ENCODE results near the gene RAD51B.
"Not testable (repeated sequence)": the region's sequence is repeated elsewhere in the genome, so short reads cannot be mapped to it uniquely, and the experiment has no call there.

The RAD51B gene

DNA sequence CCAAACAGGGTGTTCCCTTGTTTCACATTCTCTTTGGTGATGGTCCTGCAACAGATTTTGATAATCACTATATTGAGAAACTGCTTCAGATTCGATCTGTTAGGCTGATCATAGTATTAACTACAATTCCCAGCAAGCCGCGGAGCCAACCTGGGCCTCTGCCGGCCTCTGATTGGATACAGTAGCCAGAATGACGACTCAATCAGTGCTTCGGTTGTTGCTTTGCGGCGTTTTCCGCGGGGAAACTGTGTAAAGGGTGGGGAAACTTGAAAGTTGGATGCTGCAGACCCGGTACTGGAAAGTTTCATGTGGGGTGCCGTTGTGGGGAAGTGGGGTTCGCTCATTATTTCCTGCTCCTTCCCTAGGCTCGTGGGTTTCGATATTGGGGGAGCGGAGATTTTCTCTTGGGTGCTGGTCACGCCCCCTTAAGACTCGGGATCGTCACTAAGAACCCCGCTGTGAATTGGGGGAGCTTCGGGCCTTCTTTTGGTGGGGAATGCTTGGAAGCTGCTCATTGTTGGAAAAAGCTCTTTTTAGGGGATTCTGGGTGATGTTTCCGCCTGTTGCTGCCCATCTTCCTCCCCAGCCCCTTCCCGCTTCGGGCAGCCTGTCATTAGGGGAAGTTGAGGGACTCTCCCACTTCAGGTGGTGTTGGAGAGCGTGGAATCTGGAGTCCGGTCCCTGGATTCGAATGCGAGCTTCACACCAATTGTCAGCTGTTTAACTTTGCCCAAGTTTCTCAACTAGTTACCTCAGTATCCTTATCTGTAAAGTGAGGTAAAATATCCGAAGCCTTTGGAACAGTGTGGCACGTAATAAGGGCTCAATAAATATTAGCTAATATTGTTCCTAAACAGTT lies at the start of gene RAD51B:
TSS of gene RAD51B (plus strand) at position 217 of the 859 bp plus-strand sequence.
- DNase-seq (ENCODE audit: low read depth), result no peak

DNA sequence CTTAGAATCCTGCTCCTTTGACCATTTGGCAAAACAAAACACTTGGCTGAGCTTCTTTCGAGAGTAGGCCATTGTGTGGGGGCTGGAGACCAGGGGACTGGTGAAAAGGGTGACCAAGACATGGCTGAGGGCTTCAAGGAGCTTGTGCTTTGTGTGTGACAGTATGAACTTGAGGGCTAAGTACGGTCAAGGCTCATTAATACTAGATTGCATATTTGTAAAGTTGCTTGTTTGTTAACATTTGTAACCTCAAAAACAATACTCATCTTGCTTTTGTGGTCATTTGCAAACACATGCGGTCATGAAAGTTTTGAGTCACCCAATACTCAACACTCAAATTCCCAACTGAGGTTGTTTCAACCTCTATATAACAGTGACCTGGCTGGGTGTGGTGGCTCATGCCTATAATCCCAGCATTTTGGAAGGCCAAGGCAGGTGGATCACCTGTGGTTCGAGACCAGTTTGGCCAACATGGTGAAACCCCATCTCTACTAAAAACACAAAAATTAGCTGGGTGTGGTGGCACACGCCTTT lies 45.7 kb upstream of the RAD51B start:
- no peak for DNase-seq (ENCODE audit: low read depth)

DNA sequence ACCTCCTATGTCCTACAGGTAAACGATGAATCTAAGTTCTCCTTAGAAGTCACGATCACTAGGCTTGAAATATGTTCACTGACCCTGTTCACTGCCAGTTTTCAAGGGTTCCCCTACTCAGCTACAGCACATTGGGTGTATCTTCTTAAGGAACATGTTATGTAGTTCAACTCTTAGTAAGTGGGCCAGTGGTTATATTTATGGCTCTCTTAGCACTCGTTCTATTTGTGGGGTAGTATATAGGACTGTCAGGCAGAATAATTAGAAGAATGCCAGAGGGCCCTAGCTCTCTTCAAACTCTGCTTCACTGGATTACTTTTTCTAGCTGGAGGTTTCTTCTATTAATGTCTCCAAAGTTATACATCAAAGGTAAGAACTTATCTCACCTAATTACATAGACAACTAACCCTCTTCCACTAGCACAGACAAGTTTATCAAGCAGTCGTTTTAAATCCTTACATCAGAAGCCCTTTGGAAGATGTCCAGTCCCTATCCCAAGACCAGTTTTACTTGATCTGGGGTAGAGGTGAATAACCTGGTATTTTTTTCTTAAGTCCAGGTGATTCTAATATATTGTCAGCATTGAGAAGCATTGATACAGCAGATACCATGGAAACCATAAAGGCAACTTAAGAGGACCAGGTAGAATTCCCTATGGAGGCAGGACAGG lies 42.8 kb upstream of the RAD51B start:
- DNase-seq (ENCODE audit: low read depth), result no peak

DNA sequence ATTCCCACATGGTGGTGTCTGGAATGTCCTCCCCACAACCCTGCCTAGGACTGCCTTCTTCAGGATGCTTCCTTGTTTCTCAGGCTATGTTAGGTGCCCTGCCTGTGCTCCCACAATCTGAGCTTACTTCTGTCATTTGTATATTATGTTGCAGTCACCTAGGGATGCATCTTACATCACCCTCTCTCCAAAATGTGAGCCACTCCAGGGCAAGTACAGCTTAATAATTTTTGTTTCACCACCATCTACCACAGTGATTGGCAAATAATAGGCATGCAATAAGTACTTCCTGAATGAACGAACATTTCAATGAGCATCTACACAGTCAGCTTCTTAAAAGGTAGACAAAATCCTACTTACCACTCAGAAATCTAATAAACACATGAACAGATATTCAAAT lies 40.8 kb upstream of the RAD51B start:
- no peak for DNase-seq (ENCODE audit: low read depth)

DNA sequence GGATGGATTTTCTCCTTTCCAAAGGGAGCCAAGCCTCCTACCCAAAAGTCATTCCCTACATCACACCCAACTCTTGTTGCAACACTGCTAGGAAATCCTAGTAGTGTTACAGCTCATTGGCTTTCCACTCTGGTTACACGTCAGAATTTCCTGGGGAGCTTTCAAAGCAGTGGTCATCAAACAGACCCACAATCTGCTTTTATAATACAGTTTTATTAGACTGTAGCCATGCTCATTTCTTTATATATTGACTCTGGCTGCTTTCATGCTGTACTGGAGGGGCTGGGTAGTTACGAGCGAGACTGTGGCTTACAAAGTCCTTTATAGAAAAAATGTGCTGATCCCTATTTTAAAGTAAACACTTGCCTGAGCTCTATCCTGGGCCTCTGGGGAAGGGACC lies 37.5 kb upstream of the RAD51B start:
- DNase-seq (ENCODE audit: low read depth), result no peak

DNA sequence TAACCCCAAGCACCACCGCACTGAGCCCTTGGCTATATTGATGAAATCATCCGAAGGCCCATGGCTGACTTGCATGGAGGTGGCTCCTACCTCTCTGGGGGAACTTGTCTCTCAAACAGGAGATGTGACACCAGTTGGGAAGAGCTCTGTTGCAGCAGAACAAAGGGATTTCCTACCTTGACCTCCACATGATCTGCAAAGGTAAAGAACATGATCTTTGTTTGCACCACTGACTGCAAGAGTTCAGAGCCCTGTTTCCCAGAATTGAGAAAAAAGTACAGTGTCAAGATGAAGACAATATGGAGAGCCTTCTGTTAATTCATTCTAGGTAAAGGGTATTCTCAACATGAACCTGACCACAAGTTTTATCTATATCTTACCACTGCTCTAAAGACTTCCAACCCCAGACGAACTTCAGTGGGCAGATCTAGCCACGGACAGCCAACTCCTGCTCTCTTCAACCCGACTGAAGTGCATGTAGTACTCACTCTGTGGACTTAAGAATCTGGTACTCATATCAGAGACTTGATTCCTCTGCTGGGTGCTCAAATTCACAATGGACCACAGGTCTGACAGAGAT lies 35.2 kb upstream of the RAD51B start:
- DNase-seq (ENCODE audit: low read depth), result no peak

DNA sequence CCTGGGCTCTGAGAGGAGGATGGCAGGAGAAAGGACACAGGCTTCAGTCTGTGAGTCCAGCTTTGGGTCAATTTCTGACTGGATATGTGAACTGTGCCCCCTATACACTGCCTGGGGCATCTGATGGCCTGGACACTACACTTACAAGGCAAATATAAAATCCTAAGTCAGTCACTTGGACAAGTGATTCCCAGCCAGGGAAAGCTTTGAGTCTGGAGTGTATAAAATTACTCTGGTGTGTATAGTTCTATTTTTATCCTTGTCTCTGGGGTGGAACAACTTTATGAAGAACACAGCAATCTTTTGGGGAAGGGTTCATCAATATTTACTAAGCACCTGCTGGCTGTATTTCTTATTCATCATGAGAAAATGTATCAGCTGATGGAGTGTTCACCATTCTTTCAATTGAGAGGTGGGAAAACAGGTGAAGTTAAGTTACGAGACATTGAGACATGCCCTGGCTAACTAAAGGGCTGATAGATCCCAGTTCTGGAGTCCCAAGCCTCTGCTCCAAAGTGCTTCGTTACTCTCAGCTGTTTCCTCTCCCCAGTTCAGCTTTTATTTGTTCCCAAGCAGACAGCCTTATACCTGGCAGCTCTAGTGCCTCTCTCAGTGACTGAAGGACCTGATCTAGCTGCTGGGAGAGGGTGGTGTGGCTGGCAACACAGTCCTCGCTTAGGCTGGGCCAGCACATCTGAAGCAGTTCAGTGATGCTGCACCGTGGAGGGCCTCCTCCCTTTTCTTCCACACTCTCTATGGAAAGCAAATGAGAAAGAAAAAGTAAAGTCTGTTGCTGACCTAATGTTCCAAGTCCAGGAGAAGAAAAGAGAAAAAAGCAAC lies 34.1 kb upstream of the RAD51B start:
- DNase-seq (ENCODE audit: low read depth), result no peak

DNA sequence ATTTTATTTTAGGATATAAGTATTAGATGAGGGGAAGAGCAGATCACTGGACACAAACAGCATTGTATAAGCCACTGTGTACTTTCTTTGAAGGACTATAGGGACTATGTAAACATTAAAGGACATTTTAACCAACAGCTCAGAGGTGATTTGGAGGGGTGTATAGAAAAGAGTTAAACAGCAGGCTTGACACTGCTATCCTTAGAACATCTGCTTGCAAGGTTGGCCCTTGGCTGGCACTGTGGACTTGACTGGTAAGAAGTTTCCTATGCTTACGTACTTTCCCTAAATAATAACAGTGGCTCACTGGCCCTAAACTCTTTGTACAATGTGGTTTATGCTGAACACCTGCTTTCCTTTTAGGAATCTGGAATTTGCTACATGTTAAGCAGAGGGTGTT lies 31.9 kb upstream of the RAD51B start:
- DNase-seq (ENCODE audit: low read depth), result no peak

DNA sequence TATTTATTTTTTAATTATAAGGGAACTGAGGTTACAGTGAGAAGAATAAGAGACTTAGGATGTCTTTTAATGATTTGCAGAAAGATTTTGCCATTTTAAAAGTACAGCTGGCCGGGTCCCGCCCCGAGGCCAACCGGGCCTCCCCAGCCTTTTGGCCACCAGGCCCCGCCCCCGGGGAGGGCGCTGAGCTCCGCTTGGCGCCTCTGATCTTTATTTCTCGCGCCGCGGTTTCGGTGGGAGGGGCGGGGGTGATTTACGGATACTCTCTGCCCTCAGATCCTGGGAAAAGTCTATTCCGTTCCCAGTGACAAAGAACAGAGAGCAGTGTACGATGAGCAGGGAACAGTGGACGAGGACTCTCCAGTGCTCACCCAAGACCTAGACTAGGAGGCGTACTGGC lies 20.8 kb upstream of the RAD51B start:
- DNase-seq (ENCODE audit: low read depth), result no peak

DNA sequence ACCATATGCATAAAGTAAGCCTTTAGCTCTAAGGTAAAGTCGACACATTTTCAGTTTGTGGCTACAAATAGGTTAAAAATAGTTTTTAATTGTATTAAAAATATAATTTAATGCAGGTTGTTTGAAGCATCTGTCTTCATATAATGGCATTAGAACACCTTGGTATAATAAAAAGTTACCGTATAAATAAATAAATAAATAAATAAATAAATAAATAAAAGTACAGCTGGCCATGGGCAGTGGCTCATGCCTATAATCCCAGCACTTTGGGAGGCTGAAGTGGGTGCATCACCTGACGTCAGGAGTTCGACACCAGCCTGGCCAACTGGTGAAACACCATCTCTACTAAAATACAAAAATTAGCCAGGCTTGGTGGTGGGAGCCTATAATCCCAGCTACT lies 18.8 kb upstream of the RAD51B start:
- DNase-seq (ENCODE audit: low read depth), result no peak

DNA sequence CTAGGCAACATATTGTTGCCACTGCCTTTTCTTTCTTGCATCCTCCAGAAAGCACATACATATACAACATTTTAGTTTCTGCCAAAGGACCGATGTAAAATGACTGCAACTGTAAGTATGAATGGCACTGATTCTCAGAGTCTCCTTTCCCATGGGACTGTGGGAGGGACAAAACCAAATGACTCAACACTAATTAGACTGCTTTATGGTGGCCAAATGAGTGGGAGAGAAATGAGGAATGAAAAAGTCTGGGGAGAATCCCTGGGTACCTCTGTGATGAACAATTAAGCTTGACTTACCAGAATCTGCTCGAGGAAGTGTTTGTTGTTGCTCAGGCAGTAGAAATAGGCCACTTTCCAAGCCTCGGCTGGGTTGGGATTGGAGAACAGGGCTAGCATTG lies 13.3 kb upstream of the RAD51B start:
- peak; percentile 57 for DNase-seq (ENCODE audit: low read depth)

DNA sequence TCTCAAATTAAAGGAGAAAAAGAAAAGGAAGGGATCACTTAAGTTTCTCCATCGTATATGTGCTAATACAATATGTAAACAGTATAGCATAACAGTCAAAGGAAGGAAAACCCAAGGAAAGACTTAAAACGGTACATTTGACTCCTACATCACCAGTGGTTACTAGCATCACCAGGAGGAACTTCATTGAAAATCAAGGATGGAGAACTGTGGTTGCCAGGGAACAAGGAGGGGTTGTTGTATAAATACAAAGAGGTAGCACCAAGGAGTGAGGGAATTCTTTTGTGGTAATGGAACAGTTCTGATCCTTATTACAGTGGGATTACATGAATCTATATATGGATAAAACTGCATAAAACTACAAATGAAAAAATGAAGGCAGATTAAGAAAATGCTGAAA lies 4.8 kb upstream of the RAD51B start:
- DNase-seq (ENCODE audit: low read depth), result no peak

DNA sequence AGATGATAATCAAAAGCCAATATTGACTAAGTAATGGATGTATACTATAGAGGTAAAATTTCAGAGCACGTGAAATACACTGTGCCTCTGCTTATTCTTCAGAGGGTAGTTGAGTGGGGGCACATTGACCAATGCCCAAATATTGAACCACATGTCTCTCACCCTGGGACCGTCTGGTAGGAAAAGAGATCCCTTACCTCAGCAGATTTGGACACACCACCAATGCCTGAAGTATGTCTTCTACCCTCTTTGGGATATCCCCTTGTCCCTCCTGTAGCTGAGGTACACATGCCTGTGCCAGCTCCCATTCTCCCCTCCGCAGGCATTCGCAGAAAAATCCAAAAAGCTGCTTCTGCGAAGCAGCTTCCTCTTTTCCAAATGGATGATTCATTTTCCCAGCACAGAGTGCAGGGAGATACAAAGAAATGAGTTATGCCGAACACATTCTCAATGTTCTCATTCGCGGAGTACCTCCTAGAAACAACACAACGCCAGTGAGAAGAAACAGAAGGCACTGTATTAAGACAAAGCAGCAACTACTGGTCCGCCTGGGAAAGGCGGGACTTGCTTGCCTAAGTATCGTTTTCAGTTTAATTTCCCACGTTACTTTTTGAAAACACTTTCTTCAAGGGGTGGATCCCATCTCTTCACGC lies 3.9 kb upstream of the RAD51B start:
- DNase-seq (ENCODE audit: low read depth), result no peak

DNA sequence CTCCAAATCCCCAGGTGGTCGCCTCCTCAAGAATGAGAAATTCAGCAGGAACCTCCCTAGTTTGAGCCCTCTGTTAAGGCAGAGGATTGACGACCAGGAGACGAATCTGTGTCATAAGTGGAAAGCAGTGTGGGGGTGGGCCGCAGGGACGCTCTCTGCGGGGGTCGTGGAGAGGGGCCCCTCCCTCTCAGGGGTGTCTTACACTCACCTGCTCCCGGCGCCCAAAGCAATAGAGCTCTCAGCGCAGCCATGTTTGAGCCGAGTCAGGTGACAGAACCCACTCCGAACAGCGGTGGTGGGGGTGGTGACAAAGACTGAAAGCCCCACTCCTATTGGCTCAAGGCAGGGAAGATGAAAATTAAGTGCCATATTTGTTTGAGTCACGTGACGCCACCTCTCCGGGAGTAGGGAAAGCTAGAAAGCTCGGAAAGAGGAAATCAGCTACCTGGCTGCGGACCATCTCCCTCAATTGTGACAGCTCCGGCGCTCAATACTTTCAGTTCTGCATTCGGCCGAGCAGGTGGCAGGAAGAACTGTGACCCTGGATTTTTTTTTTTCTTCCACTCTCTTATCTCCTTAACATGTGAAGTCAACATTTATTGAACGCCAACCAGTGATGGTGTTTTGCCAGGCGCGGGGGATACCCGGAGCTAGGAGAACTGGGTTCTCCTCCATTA lies 3.1 kb upstream of the RAD51B start, which contains the start of gene ZFYVE26:
TSS of gene ZFYVE26 (minus strand) at position 265 of the 677 bp plus-strand sequence. CDS start 627 bp downstream, outside the sequence.
- peak; percentile 85 for DNase-seq (ENCODE audit: low read depth)

DNA sequence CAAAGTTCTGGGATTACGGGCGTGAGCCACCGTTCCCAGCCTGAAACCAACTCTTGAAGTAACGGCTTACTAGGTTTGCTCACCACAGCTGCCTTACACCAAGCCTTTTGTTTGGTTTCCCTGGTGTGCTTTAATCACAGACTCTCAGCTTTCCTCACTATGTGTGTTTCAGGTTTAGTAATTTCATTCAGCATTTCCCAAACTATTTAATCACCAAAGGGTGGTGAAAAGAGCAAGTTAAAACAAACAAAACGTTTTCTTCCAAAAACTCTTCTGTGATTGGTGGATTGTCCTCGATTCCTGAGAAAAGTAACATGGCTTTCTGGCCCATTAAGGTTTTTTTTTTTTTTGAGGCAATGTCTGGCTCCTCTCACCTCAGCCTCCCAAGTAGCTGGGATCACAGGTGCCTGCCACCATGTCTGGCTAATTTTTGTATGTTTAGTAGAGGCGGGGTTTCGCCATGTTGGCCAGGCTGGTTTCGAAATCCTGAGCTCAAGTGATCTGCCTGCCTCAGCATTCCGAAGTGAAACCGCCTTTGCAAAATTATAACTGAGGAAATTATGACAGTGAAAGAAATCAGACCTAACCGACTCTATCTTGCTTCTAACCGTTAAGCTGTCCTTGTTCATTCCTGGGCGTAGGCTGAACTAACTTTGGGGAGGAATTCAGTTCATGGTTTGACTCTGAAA lies 1.7 kb upstream of the RAD51B start:
- DNase-seq (ENCODE audit: low read depth), result no peak

DNA sequence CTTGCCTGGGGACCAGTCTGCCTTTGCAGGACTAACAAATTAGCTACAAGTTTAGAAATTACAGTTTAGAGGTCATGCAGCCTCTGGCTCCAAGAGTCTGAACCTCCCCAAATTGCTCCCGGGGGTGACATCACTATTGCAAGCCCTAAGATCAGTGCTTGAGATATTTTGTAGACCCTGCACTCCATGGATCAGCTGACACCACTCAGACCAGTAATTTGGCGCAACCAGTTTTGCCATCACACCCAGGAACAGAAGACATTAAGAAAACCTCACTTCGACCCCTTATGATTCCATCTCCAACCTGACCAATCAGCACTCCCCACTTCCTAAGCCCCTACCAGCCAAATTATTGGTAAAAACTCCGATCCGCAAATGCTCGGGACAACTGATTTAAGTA lies 1.1 kb upstream of the RAD51B start:
- not testable (repeated sequence) for DNase-seq (ENCODE audit: low read depth)

DNA sequence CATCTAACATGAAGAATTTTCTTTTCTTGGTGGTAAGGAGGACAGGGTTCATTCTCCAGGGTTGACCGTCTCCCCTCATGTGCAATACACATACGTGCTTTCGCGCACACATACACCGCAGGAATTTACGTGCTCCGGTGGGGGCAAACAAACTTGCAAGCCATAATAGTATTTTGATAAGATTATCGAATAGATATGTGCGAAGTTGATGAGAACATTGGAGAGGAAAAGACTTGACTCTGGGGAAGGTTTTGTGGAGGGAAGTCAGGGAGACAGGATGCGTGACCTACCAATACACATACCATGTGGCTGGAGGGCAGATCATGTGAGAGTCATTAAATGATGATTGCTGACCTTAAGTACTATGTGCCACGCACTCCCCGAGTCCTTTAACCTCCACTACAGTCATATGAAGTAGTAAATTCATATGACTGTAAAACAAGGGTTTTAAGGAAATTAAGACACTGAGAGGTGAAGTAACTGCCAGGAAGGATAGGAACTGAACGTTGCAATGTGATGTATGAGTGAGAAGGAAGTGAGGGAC lies 921 bp downstream of the RAD51B start:
- no peak for DNase-seq (ENCODE audit: low read depth)

DNA sequence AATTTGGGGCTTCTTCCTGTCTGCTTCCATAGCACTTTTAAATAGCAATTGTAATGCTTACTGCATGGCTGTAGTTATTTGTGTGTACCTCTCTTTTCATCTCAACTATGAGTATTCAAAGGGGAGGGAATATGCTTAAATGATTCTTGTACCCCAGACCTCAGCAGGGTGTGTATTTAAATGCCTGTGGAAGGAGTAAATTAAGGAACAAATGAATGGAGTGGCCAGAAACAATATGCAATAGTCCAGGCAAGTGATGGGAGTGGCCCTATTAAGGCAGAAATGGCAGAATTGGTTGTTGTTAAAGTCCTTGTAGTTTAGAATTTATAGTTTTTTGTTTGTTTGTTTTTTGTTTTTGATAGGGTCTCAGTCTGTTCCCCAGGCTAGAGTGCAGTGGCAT lies 1.5 kb downstream of the RAD51B start:
- DNase-seq (ENCODE audit: low read depth), result no peak

DNA sequence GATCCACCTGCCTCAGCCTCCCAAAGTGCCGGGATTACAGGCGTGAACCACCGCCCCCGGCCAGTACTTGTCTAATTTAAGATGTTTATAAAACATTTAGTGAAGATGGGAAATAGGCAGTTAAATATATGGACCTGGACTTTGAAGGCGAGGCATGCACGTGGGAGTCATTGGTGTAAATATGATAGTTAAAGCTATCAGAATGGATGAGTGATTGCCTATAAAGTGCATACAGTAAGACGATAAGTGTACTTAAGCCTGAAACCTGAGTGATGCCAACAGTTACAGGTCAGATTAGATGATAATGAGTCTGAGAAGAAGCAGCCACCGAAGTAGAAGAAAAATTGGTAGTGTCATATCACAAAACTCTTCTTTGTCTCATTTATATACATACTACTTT lies 11.5 kb downstream of the RAD51B start:
- no peak for DNase-seq (ENCODE audit: low read depth)

DNA sequence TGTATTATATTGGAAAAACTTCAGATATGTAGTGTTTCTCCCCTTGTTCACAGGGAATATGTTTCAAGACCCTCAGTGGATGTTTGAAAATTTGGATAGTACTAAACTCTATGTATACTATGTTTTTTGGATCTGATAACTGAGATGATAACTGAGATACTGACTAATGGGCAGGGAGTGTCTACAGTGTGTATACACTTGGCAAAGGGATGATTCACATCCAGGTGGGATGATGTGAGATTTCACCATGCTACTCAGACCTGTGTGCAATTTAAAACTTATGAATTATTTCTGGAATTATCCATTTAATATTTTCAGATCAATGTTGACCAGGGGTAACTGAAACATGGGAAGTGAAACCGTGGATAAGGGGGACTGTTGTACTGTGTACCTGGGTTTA lies 13.8 kb downstream of the RAD51B start:
- no peak for DNase-seq (ENCODE audit: low read depth)
